GM19240 (cell line): ENCODE results near the gene TCF4.

Source experiments
- DNase-seq: peaks from one replicate; pipeline ENCODE4 v3.0.0; 2011; ENCODE audit warnings: low spot score; ENCODE audit not compliant: insufficient read length

TCF4 gene

DNA sequence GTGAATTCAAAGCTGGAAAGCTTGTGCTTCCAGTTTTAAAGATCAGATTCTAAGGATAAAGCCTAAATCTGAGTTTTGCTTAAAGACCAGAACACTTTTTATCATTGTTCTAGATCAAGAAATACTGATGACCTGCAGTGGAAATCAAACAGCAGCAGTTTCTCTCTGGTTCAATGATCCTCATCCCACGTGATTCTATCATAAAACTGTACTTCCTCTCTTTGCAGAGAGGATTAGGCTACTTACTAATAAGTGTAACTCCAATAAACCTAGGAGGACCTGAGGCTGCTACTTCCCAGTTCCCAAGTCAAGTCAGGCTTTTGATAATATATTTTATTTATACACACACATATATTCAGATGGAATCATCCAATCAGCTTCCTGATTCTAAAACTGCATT is 81.9 kb downstream of the TCF4 start:
- no peak for DNase-seq

GRCh38 chr18:55504808-55505207 is 83.2 kb downstream of the TCF4 start:
- DNase-seq, result no peak

DNA sequence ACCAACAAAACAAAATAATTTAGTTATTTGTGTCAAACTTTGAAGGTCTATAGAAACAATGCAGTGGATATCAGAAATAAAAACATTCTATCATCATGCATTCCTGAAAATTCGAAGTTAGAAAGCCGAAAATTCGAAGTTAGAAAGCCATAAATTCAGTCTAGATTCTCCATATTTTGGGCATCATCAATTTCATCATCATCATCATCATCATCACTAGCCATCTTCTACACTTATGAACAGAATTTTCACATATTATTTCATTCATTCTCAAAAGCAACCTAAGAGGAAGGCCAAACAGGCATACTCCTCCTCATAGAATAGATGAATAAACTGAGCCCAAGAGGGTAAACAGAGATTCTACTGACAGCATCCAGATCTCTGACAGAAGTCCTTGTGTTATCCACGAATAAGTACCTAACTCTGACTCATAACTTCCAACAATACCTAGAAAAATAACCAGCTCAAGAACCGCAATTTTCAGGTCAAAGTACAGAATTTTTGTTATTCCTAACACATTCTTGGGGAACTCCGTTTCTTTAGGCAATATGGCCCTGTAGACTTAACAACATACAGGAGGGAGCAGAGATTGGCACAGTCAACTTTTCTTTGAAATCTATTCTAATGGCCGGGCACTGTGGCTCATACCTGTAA is 84.7 kb downstream of the TCF4 start:
- DNase-seq, result no peak

- no peak for DNase-seq
Observed at GRCh38 chr18:55501982-55502710, 85.8 kb downstream of the TCF4 start.

GRCh38 chr18:55501579-55501978 is 86.4 kb downstream of the TCF4 start:
- DNase-seq, result no peak

GRCh38 chr18:55500316-55501086 is 87.5 kb downstream of the TCF4 start:
- DNase-seq, result no peak

DNA sequence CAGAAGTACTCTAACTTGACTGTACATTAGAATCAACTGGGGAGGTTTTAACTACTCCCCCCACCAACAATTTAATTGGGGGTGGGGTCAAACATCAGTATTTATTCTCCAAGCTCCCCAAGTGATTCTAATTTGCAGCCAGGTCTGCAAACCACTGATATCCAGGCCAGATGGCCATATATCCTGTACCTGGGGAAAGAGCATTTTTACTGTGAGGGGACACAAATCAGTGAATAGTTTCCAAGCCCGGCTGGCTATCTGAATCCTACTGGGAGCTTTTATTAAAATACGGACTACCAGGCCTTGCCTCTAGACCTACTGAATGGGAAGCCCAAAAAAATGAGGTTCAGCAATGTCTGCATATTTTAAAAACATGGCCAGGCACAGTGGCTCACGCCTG is 88.5 kb downstream of the TCF4 start:
- no peak for DNase-seq

- no peak for DNase-seq
Observed at GRCh38 chr18:55497825-55498403, 90.1 kb downstream of the TCF4 start.

- DNase-seq, result no peak
Observed at GRCh38 chr18:55494899-55495298, 93.1 kb downstream of the TCF4 start.

GRCh38 chr18:55494441-55494840 is 93.6 kb downstream of the TCF4 start:
- DNase-seq, result no peak

DNA sequence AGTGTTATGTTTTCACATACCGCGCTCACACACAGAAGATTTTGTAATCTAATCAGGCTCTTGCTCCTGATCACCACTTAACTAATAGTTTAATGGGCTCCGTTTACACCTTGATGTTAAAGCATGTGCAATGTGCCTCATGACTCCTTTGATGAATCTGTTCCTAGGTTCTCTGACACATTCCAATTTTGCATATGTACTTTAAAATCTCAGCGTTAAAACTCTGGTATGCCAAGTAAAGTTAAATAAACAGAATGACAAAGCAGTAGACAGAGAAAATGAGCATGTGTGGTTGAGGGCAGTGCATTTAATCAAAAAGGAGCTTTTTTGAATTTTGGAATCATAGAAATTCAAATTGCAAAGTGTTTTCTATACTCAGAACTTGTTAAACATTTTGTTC is 96.4 kb downstream of the TCF4 start:
- no peak for DNase-seq

DNA sequence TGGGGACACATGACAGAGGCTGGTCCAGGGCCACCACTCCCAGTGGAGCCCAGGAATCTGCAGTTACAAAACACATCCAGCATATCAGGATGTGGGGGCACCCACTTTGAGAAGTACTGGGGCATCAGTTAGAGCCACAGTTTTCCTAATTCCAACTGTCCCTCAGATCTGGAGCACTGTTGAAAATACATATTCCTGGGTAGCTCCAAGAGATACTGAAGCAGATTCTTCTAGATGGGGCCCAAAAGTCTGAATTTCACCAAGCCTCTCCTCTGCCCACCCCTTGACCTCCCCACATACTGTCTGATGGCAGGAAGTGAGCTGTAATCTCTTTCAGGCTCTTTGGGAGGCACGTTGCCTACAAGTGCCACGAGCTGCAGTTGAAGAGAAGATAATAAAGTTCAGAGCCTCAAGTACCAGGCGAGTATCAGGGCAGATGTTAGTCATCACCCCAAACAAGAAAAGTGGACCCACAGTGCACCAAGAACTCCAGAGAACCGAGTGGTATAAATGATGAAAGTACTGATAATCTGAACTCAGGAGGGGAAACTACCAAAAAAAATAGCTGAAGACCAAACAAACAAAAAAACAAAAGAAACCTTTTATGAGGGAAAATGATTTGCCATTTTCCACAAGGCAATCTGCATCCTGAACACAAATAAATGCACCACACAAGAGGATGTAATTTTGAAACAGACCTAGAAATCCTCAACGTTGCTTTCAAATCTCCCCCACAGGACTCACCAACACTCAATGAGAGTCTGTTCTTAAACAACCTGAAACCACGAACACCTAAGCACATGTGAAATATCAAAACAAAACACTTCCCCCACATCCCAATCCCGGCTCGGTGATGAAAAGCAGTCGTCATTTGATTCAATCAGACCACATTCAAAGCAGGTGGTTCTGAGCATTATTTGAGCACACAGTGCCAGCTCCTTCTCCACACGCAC is 98.7 kb downstream of the TCF4 start:
- no peak for DNase-seq

DNA sequence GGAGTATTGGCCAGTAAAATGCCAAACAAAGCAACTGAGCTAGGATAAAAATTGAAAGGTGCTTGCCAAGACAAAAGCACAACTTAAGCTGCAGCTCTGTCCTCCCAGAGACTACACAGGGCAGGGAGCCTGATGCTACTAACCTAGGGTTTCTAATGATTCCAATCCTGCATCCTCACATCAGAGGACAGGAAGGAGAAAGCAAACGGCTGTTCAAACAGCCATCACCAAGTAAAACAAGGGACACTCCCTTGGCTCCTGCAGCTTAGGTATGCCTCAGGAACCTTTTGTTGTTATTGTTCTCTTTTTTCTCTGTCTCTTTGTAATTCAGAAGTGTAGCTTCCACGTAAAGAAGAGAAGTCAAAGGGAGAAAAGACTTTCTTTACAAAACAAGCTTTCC is 99.5 kb downstream of the TCF4 start:
- no peak for DNase-seq

GRCh38 chr18:55487997-55488396 is 100.0 kb downstream of the TCF4 start:
- DNase-seq, result no peak

DNA sequence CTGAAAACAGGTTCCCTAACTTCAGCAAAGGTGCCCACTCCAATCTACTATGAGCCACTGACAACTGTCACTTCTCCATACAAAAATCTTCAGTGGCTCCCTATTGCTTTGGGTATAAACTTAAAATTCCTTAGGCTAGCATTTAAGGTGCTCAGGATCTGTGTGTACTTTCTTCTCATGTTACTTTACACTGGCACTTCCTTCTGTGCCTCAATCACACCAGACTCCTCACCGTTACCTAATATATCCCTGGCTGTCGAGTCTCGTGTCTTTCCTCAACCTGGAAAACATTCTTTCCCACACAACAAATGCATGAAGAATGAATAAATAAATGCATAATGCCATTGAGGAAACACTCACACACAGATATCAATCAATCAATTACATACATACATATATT is 101.1 kb downstream of the TCF4 start:
- no peak for DNase-seq

DNA sequence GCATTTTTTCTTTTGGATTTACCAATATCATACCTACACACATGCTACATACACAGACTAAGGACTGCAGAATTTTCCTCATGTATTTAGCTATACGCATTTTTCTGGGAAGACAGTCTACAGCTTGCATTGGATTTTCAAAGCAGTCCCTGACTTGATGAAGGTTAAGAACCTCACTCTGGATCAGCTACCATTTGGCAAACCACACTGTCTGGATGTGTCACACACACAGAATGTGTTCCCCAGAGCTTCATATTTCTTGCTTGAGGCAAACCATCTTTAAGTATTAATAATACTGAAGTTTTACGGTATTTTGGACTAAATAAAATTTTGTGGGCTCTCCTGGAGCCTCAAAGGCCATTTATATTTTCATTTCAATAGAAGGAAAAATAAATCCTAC is 102.3 kb downstream of the TCF4 start:
- no peak for DNase-seq

DNA sequence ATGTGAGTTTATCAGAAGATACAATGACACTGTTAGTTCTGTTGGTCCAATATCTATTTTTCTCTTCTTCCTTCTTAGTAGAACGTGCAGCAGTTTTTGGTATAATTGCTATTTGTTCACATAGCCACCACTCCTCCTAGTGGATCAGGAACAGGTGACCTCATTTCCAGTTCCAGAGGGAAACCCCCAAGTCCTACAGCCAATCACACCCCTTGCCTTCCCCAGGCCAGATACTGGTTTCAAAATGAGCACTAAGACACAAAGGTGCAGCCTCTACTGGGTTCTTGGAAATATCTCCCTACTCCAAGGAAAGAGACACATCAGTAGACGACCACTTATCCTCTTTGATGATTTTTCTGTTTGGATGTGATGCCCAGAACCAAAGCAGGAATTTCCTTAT is 103.2 kb downstream of the TCF4 start:
- DNase-seq, result no peak

GRCh38 chr18:55483266-55483871 is 104.6 kb downstream of the TCF4 start:
- DNase-seq, result no peak

GRCh38 chr18:55479656-55480420 is 108.2 kb downstream of the TCF4 start:
- no peak for DNase-seq
